ENCODE data around the gene FSTL4.

The FSTL4 gene

DNA sequence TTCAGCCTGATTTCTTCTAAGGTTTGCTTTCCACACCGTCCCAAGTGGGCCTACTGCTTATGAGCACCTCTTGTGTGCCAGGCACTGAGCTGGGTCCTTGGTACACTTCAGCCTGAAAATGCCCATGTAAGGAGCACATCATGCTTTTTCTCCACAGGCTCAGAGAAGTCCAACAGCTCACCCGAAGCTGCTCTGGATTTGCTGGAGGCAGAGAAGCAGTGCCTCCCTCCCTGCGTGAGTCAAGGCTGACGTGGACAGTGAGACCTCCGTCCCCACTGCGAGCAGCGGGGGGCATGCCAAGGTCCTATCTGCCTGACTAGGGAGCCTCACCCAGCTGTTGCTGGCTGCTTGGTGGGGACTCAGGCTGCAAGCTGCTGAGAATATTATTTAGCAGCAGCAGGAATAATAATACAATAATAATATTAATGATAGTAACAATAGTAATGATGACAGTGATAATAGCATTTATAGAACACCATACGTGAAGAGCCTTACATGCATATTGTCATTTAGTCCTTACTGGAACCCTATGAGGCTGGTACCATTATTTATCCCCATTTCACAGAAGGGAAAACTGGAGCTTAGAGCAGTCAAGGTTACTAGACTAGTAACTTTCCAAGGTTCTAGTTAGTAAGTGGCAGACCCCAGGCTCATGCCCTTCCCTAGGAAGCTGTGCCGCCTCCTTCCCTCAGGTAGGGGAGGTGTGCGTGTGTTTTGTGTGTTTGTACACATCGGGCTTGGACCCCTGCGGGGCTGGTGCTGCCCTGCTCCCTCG is 365.8 kb downstream of the FSTL4 start:
- in situ Hi-C loops (cut with HindIII; ENCODE audit: low sequenced_read_pairs) = no loop called here
- TF ChIP-seq, protein P1, sequence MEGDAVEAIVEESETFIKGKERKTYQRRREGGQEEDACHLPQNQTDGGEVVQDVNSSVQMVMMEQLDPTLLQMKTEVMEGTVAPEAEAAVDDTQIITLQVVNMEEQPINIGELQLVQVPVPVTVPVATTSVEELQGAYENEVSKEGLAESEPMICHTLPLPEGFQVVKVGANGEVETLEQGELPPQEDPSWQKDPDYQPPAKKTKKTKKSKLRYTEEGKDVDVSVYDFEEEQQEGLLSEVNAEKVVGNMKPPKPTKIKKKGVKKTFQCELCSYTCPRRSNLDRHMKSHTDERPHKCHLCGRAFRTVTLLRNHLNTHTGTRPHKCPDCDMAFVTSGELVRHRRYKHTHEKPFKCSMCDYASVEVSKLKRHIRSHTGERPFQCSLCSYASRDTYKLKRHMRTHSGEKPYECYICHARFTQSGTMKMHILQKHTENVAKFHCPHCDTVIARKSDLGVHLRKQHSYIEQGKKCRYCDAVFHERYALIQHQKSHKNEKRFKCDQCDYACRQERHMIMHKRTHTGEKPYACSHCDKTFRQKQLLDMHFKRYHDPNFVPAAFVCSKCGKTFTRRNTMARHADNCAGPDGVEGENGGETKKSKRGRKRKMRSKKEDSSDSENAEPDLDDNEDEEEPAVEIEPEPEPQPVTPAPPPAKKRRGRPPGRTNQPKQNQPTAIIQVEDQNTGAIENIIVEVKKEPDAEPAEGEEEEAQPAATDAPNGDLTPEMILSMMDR (IDR thresholded peaks at IDR 0.05; ENCODE audit: low read depth, low read length) = no peak
- peak; percentile 56 for DNase-seq (ENCODE audit: low read depth, low spot score)
- H3K4me3 ChIP-seq (ENCODE audit: low read depth, low read length) = no peak overlapping the region

- no peak overlapping the region for H3K4me3 ChIP-seq (ENCODE audit: low read depth, low read length)
- TF ChIP-seq, protein P1 (IDR thresholded peaks at IDR 0.05; ENCODE audit: low read depth, low read length) = no peak
- no peak for DNase-seq (ENCODE audit: low read depth, low spot score)
- in situ Hi-C loops (cut with HindIII; ENCODE audit: low sequenced_read_pairs) = no loop called here
Measured at GRCh38 chr5:133246053-133246370, 366.3 kb downstream of the FSTL4 start.

GRCh38 chr5:133245191-133246052 is 366.9 kb downstream of the FSTL4 start:
- DNase-seq (ENCODE audit: low read depth, low spot score) = peak; percentile 96
- in situ Hi-C loops (cut with HindIII; ENCODE audit: low sequenced_read_pairs) = no loop called here
- no peak overlapping the region for H3K4me3 ChIP-seq (ENCODE audit: low read depth, low read length)
- TF ChIP-seq, protein P1 (IDR thresholded peaks at IDR 0.05; ENCODE audit: low read depth, low read length) = no peak

DNA sequence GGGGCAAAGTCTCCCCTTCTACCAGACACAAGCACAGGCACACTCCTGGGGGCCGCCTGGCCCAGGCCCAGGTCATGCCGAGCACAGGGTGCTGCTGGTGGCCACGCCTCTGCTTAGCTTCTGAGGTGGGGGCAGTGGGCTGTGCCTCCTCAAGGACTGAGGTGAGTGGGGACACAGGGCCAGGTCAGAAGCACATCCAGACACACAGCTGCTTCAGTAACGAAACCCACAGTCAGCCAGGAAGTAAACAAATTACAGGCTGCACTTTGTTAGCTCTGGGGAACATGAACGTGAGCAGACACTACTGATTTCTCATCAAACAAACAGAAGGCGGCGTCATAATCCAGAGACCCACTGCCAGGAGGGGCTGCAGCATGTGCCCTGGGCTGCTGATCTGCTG is 368.1 kb downstream of the FSTL4 start:
- no peak overlapping the region for H3K4me3 ChIP-seq (ENCODE audit: low read depth, low read length)
- in situ Hi-C loops (cut with HindIII; ENCODE audit: low sequenced_read_pairs) = no loop called here
- DNase-seq (ENCODE audit: low read depth, low spot score) = no peak
- TF ChIP-seq, protein P1 (IDR thresholded peaks at IDR 0.05; ENCODE audit: low read depth, low read length) = no peak

DNA sequence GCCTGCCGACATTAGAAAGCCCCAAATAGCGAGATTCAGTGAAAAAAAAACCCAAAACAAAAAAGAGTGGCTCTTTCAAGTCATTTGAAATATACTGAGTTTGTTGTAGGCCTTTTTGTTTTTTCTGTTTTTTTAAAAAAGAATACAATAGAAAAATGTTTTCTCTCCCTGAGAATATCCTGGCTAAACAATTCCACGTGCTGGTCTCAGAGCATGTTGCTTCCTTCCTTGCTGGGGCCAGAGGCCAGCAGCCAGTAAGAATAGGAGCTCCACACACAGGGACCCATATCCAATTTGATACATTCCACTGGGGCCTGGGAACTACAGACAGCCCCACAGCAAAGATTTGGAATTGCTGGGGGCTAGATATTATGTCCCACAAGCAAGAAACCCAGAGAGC is 369.1 kb downstream of the FSTL4 start:
- in situ Hi-C loops (cut with HindIII; ENCODE audit: low sequenced_read_pairs) = no loop called here
- TF ChIP-seq, protein P1 (IDR thresholded peaks at IDR 0.05; ENCODE audit: low read depth, low read length) = no peak
- no peak for DNase-seq (ENCODE audit: low read depth, low spot score)
- H3K4me3 ChIP-seq (ENCODE audit: low read depth, low read length) = no peak overlapping the region

GRCh38 chr5:133242221-133242835 is 370.0 kb downstream of the FSTL4 start:
- DNase-seq (ENCODE audit: low read depth, low spot score) = no peak
- TF ChIP-seq, protein P1 (IDR thresholded peaks at IDR 0.05; ENCODE audit: low read depth, low read length) = no peak
- in situ Hi-C loops (cut with HindIII; ENCODE audit: low sequenced_read_pairs) = no loop called here
- no peak overlapping the region for H3K4me3 ChIP-seq (ENCODE audit: low read depth, low read length)

Measured in astrocyte of the spinal cord (primary cell).